Heart right ventricle (tissue), 16 donors: ENCODE results near the gene SLIT1. TPM values are rescaled to one million over a fixed set of nuclear protein-coding genes. Genes with fewer than 3 reads are reported as not detected.

Source experiments
- ATAC-seq, 8 donors: fragments of 200-7000 bp; cut with Tn5 transposase; one replicate each; pipeline ENCODE4 v1.9.1; 2020; ENCODE audit warnings: mild to moderate bottlenecking in 8 of 8, moderate library complexity in 8 of 8, moderate number of reproducible peaks in 1 of 8
- DNase-seq, 2 donors: peaks; one replicate each; pipeline ENCODE4 v3.0.0-alpha.2; 2020
- H3K27ac ChIP-seq, 10 donors: fragments of 200-600 bp; sonication (generic) in 2 of 10; one replicate each; pipeline versions ENCODE4 v1.5.0 to v1.8.0; 2020 to 2022; ENCODE audit warnings: mild to moderate bottlenecking in 3 of 10
- H3K27me3 ChIP-seq, 7 donors: fragments of 200-600 bp; one replicate each; pipeline ENCODE4 v1.8.0; 2021 to 2022; ENCODE audit warnings: mild to moderate bottlenecking in 2 of 7
- H3K36me3 ChIP-seq, 9 donors: fragments of 200-600 bp; sonication (generic) in 1 of 9; one replicate each; pipeline versions ENCODE4 v1.5.0 to v1.8.0; 2020 to 2022; ENCODE audit warnings: mild to moderate bottlenecking in 2 of 9
- H3K4me1 ChIP-seq, 9 donors: fragments of 200-600 bp; sonication (generic) in 1 of 9; one replicate each; pipeline versions ENCODE4 v1.5.0 to v1.8.0; 2020 to 2022; ENCODE audit warnings: mild to moderate bottlenecking in 4 of 9
- H3K4me3 ChIP-seq, 10 donors: fragments of 200-600 bp; sonication (generic) in 2 of 10; one replicate each; pipeline versions ENCODE4 v1.5.0 to v1.8.0; 2020 to 2022; ENCODE audit warnings: mild to moderate bottlenecking in 7 of 10, moderate library complexity in 2 of 10
- H3K9me3 ChIP-seq, 11 donors: fragments of 200-600 bp in 10 of 11; sonication (generic) in 2 of 11; one replicate each; pipeline versions ENCODE4 v1.5.0 to v1.8.0; 2013 to 2022; ENCODE audit warnings: mild to moderate bottlenecking in 2 of 11, control low read depth in 1 of 11, moderate library complexity in 1 of 11
- WGBS, 2 donors: extraction: QIAGEN DNeasy Blood & Tissue Kit; methylation state at CpG; one replicate each; pipeline ENCODE4 v1.1.7; 2013; ENCODE audit warnings: inconsistent platforms in 1 of 2; 5-methylcytosine and 5-hydroxymethylcytosine counted together
- intact Hi-C, 10 donors: fragments of 100-400 bp; cut with DNase I; formaldehyde crosslinking; loops; one replicate each; pipeline versions ENCODE4 v1.11.1 to v1.14.2; 2022
- polyA plus RNA-seq, 2 donors: library from polyadenylated mRNA; stranded (reverse); fragments of 200-250 nt; gene quantifications; one replicate each; pipeline ENCODE4 v1.2.3, GENCODE V29; 2013
- total RNA-seq, 10 donors: library from RNA; stranded (reverse); fragmentation: NEBNext Ultra II Directional in 3 of 10; extraction: Animal tissue kit (Norgen Biotek cat#: 25700) in 3 of 10; gene quantifications; one replicate each; pipeline versions ENCODE4 v1.2.1 to v1.2.4, GENCODE V29; 2021 to 2023
- TF ChIP-seq, protein P1 (sequence below), 9 donors: fragments of 200-600 bp; sonication (generic) in 2 of 9; IDR thresholded peaks; one replicate each; pipeline versions ENCODE4 v1.5.0 to v1.8.0; 2021 to 2022; ENCODE audit warnings: antibody characterized with exemption in 9 of 9, mild to moderate bottlenecking in 5 of 9, moderate library complexity in 1 of 9
- donor health status: Arrhythmogenic right ventricular cardiomyopathy.
- donor health status: ischemic (EF 13 %, LVEDD 7.1; RV severe dilation, severe dysfunction).
- donor health status: healthy with polysubstance abuse.
- donor health status: DM: no; HTN: yes; CAD: no.
- donor health status: DM: no; HTN: no; CAD: no.
- donor health status: ischemic (EF 25% LVEDD 6.9; RV normal size, moderate dysfunction).
- donor health status: ischemic (EF 25% LVEDD 5.7; RV mildly dilated, moderate dysfunction).
- donor health status: healthy.
- donor health status: DM: yes; HTN: yes; CAD: no.
- donor health status: Ischemic cardiomyopathy.
- donor health status: ischemic (EF 35%, LVEDD 5.7; RV mildly dilated, moderate dysfunction).
- donor health status: nonischemic (EF 11% LVEDD 7.7; RV severe dilation, severe dysfunction).
- donor health status: DM: yes; HTN: yes; CAD: no.
- donor health status: PGD.
- donor health status: ischemic (EF 29% LVEDD 5.4; RV normal size, mild dysfunction).
- donor health status: nonischemic (EF 23%, LVEDD 6.1; RV moderate dilation, normal function).

SLIT1 gene
- total and polyA plus RNA-seq, 12 donors: 0.04 to 0.31 (median 0.13) TPM; not detected in 1

DNA sequence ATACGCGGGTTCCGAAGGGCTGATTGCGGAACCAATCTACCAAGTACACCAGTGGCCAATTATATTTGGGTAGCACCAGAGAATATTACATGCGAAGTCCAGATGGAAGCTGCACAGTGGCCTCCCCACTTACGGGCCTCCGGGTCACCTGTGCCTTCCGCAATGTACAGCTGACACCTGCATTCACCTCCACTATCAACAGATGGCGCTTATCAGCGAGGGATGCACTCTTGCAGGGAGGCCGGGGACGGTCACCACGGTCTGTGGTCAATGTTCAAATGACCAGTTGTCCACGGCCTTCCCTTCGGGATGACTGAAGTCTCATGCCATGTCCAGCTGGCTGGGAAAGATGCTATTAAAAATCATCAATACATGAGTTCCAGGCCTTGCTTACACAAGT, 47.6 kb downstream of the SLIT1 start:
- no peak for ATAC-seq
- 66 to 69% methylated on average over 15 of the region's 15 CpGs for WGBS, 2 donors
- TF ChIP-seq, protein P1, sequence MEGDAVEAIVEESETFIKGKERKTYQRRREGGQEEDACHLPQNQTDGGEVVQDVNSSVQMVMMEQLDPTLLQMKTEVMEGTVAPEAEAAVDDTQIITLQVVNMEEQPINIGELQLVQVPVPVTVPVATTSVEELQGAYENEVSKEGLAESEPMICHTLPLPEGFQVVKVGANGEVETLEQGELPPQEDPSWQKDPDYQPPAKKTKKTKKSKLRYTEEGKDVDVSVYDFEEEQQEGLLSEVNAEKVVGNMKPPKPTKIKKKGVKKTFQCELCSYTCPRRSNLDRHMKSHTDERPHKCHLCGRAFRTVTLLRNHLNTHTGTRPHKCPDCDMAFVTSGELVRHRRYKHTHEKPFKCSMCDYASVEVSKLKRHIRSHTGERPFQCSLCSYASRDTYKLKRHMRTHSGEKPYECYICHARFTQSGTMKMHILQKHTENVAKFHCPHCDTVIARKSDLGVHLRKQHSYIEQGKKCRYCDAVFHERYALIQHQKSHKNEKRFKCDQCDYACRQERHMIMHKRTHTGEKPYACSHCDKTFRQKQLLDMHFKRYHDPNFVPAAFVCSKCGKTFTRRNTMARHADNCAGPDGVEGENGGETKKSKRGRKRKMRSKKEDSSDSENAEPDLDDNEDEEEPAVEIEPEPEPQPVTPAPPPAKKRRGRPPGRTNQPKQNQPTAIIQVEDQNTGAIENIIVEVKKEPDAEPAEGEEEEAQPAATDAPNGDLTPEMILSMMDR (IDR thresholded peaks at IDR 0.05): no peak

DNA sequence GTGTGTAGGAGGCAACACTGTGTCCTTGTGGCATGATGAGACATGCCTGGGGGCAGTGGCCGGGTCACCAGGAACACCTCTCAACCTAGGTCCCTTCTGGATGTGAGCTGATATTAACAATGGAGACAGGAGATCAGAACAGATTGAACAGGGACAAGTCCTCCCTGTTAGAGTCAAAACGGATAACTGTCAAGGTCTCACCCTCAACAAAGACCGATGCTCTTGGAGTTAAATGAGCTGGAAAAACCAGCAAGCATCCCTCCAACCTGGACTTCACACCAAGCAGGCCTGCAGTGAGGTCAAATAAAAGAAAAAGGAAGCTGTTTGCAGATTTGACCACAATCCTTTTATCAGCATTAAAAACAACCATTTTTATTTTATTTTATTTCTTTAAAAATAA, 49.0 kb downstream of the SLIT1 start:
- Histone ChIP-seq H3K4me3 (no peak overlapping the region), H3K4me1 (peaks cover 0 to 13% (median 0%) of the 10 kb centered on the region in 9 donors), H3K36me3 (no peaks in the 10 kb centered on the region), H3K27ac (no peak overlapping the region), H3K27me3 (peaks cover 0 to 67% (median 33%) of the 10 kb centered on the region in 7 donors), H3K9me3 (no peaks in the 10 kb centered on the region)
- intact Hi-C loops: no loop called here
- 76 to 95% methylated on average over 3 of the region's 3 CpGs for WGBS, 2 donors
- DNase-seq: no peak
- no peak for ATAC-seq
- TF ChIP-seq, protein P1 (IDR thresholded peaks at IDR 0.05): no peak

More for the DNA sequence above, 47.6 kb downstream of the SLIT1 start:
- DNase-seq: no peak
- intact Hi-C loops: no loop called here
- H3K4me1 ChIP-seq: peaks cover 0 to 13% (median 0%) of the 10 kb centered on the region in 9 donors
- peaks cover 0 to 70% (median 31%) of the 10 kb centered on the region in 7 donors for H3K27me3 ChIP-seq
- no peak overlapping the region for H3K27ac ChIP-seq
- no peak overlapping the region for H3K4me3 ChIP-seq
- H3K9me3 ChIP-seq: no peaks in the 10 kb centered on the region
- H3K36me3 ChIP-seq: no peaks in the 10 kb centered on the region

DNA sequence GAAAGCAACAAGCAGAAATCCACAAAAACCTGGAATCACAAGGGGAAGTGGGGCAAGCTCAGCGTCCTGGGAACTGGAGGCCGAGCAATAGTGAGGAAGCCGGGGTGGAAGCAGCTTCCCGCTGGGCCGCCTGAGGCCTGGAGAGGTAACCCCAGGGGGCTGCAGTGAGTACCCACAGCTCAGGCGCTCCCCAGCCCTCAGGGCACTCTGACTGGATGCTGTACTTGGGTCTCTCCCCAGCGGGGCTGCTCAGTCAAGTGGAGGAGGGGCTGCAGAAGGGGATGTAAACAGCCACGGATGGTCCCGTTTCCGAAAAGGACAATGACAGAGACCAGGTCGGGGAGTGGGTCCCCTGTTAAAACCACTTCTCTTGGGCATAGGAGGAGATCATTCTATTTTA, 50.3 kb downstream of the SLIT1 start:
- ATAC-seq (no peak), DNase-seq (no peak)
- TF ChIP-seq, protein P1 (IDR thresholded peaks at IDR 0.05): no peak
- no peak overlapping the region for H3K27ac ChIP-seq
- intact Hi-C loops: no loop called here
- H3K27me3 ChIP-seq: peaks cover 0 to 65% (median 26%) of the 10 kb centered on the region in 7 donors
- no peak overlapping the region for H3K4me3 ChIP-seq
- H3K9me3 ChIP-seq: no peaks in the 10 kb centered on the region
- WGBS, 2 donors: 73% methylated on average over 11 of the region's 11 CpGs
- no peaks in the 10 kb centered on the region for H3K36me3 ChIP-seq
- peaks cover 0 to 13% (median 0%) of the 10 kb centered on the region in 9 donors for H3K4me1 ChIP-seq

DNA sequence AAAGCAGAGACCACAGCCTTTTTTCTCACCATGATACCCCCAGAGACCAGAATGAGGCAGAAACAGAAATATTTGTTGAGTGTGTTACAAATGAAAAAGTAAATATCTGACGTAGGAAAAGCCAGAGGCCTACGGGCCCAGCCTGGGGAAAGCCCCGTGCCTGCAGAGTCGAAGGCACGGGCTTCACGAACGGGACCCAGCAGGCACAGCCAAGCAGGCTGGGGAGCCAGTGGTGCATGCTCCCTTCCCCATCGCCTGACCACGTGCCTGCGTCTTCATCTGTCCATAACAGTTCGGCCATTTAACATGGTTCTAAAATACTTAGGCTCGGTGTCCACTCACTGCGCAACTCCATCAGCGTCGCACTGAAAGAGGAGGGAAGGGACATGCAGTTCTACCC, 50.8 kb downstream of the SLIT1 start:
- TF ChIP-seq, protein P1 (IDR thresholded peaks at IDR 0.05): no peak
- no peak overlapping the region for H3K4me3 ChIP-seq
- H3K27ac ChIP-seq: no peak overlapping the region
- 92 to 93% methylated on average over 15 of the region's 15 CpGs for WGBS, 2 donors
- H3K27me3 ChIP-seq: peaks cover 0 to 61% (median 22%) of the 10 kb centered on the region in 7 donors
- H3K4me1 ChIP-seq: peaks cover 0 to 13% (median 0%) of the 10 kb centered on the region in 9 donors
- DNase-seq (no peak), ATAC-seq (no peak)
- intact Hi-C loops: no loop called here
- H3K36me3 ChIP-seq: no peaks in the 10 kb centered on the region
- no peaks in the 10 kb centered on the region for H3K9me3 ChIP-seq
